ENCODE results near the gene SMAD6. TPM values are rescaled to one million over a fixed set of nuclear protein-coding genes. Genes with fewer than 3 reads are reported as not detected.

The SMAD6 gene
- total and polyA plus RNA-seq, 2 donors (not counting 1 experiment from before 2014, with no cell fraction given) = 1.2 to 8.9 TPM

DNA sequence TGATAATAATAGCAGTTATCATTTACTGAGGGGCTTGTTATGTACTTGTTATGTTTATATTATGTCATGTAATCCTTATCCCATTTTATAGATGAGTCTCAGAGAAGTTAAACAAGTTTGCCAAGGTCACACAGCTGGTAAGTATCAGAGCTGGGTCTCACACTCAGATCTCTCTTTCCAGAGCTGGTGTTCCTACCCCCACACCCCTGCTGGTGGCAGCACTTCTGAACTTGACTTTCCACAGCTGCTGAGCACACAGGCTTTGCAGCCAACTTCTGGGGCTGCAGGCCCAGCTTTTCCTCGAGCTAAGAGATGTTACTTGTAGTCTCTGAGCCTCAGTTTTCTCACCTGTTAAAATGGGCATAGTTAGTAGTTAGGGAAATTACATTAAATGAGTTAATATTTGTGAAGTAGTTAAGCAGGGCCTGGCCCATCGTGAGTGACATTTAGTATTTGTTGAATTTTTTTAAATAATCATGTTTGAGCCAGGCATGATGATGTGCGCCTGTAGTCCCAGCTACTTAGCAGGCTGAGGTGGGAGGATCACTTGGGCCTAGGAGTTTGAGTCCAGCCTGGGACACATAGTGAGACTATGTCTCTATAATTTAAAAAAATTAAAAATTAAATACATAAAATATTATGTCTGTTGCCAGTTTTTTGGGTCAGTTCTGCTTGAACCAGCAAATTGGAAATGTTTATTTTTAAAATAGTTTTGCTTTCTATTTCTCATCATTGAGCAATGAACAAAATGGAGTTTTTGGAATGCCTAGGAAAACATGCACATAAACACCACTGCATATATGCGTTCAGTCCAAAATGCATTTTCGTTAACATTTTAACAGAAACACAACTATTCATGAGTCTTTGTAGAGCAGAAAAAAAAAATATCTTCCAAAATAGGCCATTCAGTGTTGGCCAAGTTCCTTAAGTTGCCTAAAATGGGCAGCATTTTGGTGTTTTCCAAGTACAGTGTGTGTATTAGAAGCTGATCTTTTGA is 87.3 kb downstream of the SMAD6 start:
- TF ChIP-seq CTCF (conservative IDR thresholded peaks at IDR 0.05 in 1 of 2, IDR thresholded peaks at IDR 0.05 in 1 of 2; ENCODE audit: low read depth in 1 of 2, low read length in 2 of 2) (peak; percentile 64 to 80), EZH2 (IDR thresholded peaks at IDR 0.05; ENCODE audit: low read length, missing control alignments) (no peak)
- Histone ChIP-seq H4K20me1 (ENCODE audit: control insufficient read depth, extremely low read depth, insufficient read depth, low read length) (no peaks in the 10 kb centered on the region), H3K79me2 (ENCODE audit: control insufficient read depth, insufficient read depth, low read length) (no peaks in the 10 kb centered on the region), H3K36me3 (ENCODE audit: control insufficient read depth, insufficient read depth, low read length) (no peaks in the 10 kb centered on the region), H2AFZ (ENCODE audit: low read length) (peak overlapping the region; percentile 50), H3K27ac (ENCODE audit: insufficient read depth, low read length) (peak overlapping the region; percentile 60), H3K4me3 (replicated peaks in 1 of 4; ENCODE audit: control extremely low read depth in 1 of 4, insufficient read depth in 1 of 4, low read depth in 3 of 4, low read length in 4 of 4) (no peak overlapping the region), H3K9me3 (ENCODE audit: control insufficient read depth, insufficient read depth, low read depth, low read length) (no peaks in the 10 kb centered on the region), H3K27me3 (ENCODE audit: control insufficient read depth, insufficient read depth, low read length) (no peaks in the 10 kb centered on the region), H3K9ac (ENCODE audit: insufficient read depth, low read length) (no peak overlapping the region), H3K4me2 (ENCODE audit: extremely low read depth, insufficient read depth, low read length) (peak overlapping the region; percentile 48), H3K4me1 (ENCODE audit: control insufficient read depth, extremely low read depth, insufficient read depth, low read length) (peaks cover 16% of the 10 kb centered on the region)
- DNase-seq (ENCODE audit: low read depth in 2 of 2) = peak; percentile 59 to 89

- Histone ChIP-seq H3K4me2 (ENCODE audit: extremely low read depth, insufficient read depth, low read length) (no peak overlapping the region), H3K36me3 (ENCODE audit: control insufficient read depth, insufficient read depth, low read length) (no peaks in the 10 kb centered on the region), H3K27ac (ENCODE audit: insufficient read depth, low read length) (no peak overlapping the region), H4K20me1 (ENCODE audit: control insufficient read depth, extremely low read depth, insufficient read depth, low read length) (no peaks in the 10 kb centered on the region), H3K9ac (ENCODE audit: insufficient read depth, low read length) (no peak overlapping the region), H3K4me3 (replicated peaks in 1 of 4; ENCODE audit: control extremely low read depth in 1 of 4, insufficient read depth in 1 of 4, low read depth in 3 of 4, low read length in 4 of 4) (no peak overlapping the region), H3K4me1 (ENCODE audit: control insufficient read depth, extremely low read depth, insufficient read depth, low read length) (peaks cover 12% of the 10 kb centered on the region), H2AFZ (ENCODE audit: low read length) (no peak overlapping the region), H3K27me3 (ENCODE audit: control insufficient read depth, insufficient read depth, low read length) (no peaks in the 10 kb centered on the region), H3K9me3 (ENCODE audit: control insufficient read depth, insufficient read depth, low read depth, low read length) (no peaks in the 10 kb centered on the region), H3K79me2 (ENCODE audit: control insufficient read depth, insufficient read depth, low read length) (no peaks in the 10 kb centered on the region)
- TF ChIP-seq EZH2 (IDR thresholded peaks at IDR 0.05; ENCODE audit: low read length, missing control alignments) (no peak), CTCF (conservative IDR thresholded peaks at IDR 0.05 in 1 of 2, IDR thresholded peaks at IDR 0.05 in 1 of 2; ENCODE audit: low read depth in 1 of 2, low read length in 2 of 2) (no peak)
- DNase-seq (ENCODE audit: low read depth in 2 of 2) = no peak
Measured at GRCh38 chr15:66795851-66796250, 93.8 kb downstream of the SMAD6 start.

DNA sequence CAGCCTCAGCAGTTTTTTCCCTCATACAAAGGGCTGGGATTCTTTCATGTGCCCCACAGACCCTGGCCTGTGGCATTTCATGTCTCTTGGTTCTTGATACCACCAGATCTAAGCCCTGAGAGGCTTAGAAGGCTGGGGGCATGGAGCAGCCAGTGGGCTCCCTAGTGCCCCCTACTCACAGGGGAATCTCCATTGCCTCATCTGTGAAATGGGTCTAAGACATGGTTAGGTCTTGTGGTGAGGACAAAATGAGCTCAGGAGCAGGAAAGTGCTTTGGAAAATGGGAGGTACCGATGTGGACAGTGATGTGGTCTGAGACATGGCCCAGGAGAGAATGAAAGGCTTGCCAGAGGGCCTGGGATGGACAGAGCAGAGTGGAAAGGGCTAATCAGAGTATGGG is 94.3 kb downstream of the SMAD6 start:
- Histone ChIP-seq H3K4me2 (ENCODE audit: extremely low read depth, insufficient read depth, low read length) (no peak overlapping the region), H3K9me3 (ENCODE audit: control insufficient read depth, insufficient read depth, low read depth, low read length) (no peaks in the 10 kb centered on the region), H3K4me3 (replicated peaks in 1 of 4; ENCODE audit: control extremely low read depth in 1 of 4, insufficient read depth in 1 of 4, low read depth in 3 of 4, low read length in 4 of 4) (no peak overlapping the region), H3K27ac (ENCODE audit: insufficient read depth, low read length) (no peak overlapping the region), H3K9ac (ENCODE audit: insufficient read depth, low read length) (no peak overlapping the region), H3K27me3 (ENCODE audit: control insufficient read depth, insufficient read depth, low read length) (no peaks in the 10 kb centered on the region), H3K36me3 (ENCODE audit: control insufficient read depth, insufficient read depth, low read length) (no peaks in the 10 kb centered on the region), H3K79me2 (ENCODE audit: control insufficient read depth, insufficient read depth, low read length) (no peaks in the 10 kb centered on the region), H2AFZ (ENCODE audit: low read length) (no peak overlapping the region), H3K4me1 (ENCODE audit: control insufficient read depth, extremely low read depth, insufficient read depth, low read length) (peaks cover 12% of the 10 kb centered on the region), H4K20me1 (ENCODE audit: control insufficient read depth, extremely low read depth, insufficient read depth, low read length) (no peaks in the 10 kb centered on the region)
- no peak for TF ChIP-seq EZH2 (IDR thresholded peaks at IDR 0.05; ENCODE audit: low read length, missing control alignments)
- no peak for TF ChIP-seq CTCF (conservative IDR thresholded peaks at IDR 0.05 in 1 of 2, IDR thresholded peaks at IDR 0.05 in 1 of 2; ENCODE audit: low read depth in 1 of 2, low read length in 2 of 2)
- DNase-seq (ENCODE audit: low read depth in 2 of 2) = no peak

Measured in fibroblast of lung (primary cell).